CD4-positive, CD25-positive, alpha-beta regulatory T cell (primary cell): ENCODE measurements around the gene RETREG2. TPM values are rescaled to one million over a fixed set of nuclear protein-coding genes. Genes with fewer than 3 reads are reported as not detected.
A peak's percentile ranks its signal among the peaks of the same experiment; 100 is the strongest.

Experiments
- ATAC-seq, 2 donors: fragments of 150-1000 bp; cut with Tn5 transposase; one replicate each; pipeline ENCODE4 v1.10.0; 2021; ENCODE audit warnings: low read depth in 2 of 2, moderate number of reproducible peaks in 2 of 2, moderate library complexity in 1 of 2
- DNase-seq, 3 donors: peaks; one replicate each; pipeline versions ENCODE4 v3.0.0 to v3.0.0-alpha.2; 2012 to 2022; ENCODE audit warnings: mixed read lengths in 1 of 3
- H3K27ac ChIP-seq: one replicate; pipeline ENCODE4 v1.7.0; 2013; ENCODE audit warnings: mild to moderate bottlenecking, low read length; ENCODE audit not compliant: insufficient read depth, poor library complexity, severe bottlenecking
- H3K27me3 ChIP-seq: one replicate; pipeline ENCODE4 v1.7.0; 2013; ENCODE audit warnings: low read length; ENCODE audit not compliant: control insufficient read depth, insufficient read depth
- H3K36me3 ChIP-seq: one replicate; pipeline ENCODE4 v1.7.0; 2013; ENCODE audit warnings: mild to moderate bottlenecking, low read length, moderate library complexity; ENCODE audit not compliant: control insufficient read depth, insufficient read depth
- H3K4me1 ChIP-seq: 2 replicates; pipeline ENCODE4 v1.7.0; 2013; ENCODE audit warnings: mild to moderate bottlenecking, low read length; ENCODE audit not compliant: insufficient read depth, control insufficient read depth, poor library complexity, severe bottlenecking
- H3K4me3 ChIP-seq: one replicate; pipeline ENCODE4 v1.7.0; 2013; ENCODE audit warnings: low read depth, mild to moderate bottlenecking, low read length, moderate library complexity
- H3K9me3 ChIP-seq, 2 experiments: 1 replicate in 1 of 2; 2 replicates in 1 of 2; pipeline ENCODE4 v1.7.0; 2013; ENCODE audit warnings: low read length in 2 of 2, mild to moderate bottlenecking in 1 of 2, moderate library complexity in 1 of 2; ENCODE audit not compliant: control insufficient read depth in 2 of 2
- H3K27ac Mint-ChIP-seq, 3 donors: one replicate each; pipeline ENCODE4 v1.8.0; 2020 to 2022; ENCODE audit warnings: mild to moderate bottlenecking in 3 of 3, mixed read lengths in 3 of 3, moderate library complexity in 2 of 3
- H3K27me3 Mint-ChIP-seq: one replicate; pipeline ENCODE4 v1.8.0; 2022; ENCODE audit warnings: mild to moderate bottlenecking, mixed read lengths
- H3K36me3 Mint-ChIP-seq: one replicate; pipeline ENCODE4 v1.8.0; 2020; ENCODE audit warnings: mixed read lengths
- H3K4me1 Mint-ChIP-seq, 4 donors: one replicate each; pipeline ENCODE4 v1.8.0; 2020 to 2022; ENCODE audit warnings: mixed read lengths in 4 of 4, mild to moderate bottlenecking in 1 of 4
- H3K4me3 Mint-ChIP-seq, 4 donors: one replicate each; pipeline ENCODE4 v1.8.0; 2020 to 2022; ENCODE audit warnings: mild to moderate bottlenecking in 4 of 4, mixed read lengths in 4 of 4, moderate library complexity in 3 of 4
- H3K9me3 Mint-ChIP-seq, 7 donors: one replicate each; pipeline ENCODE4 v1.8.0; 2020 to 2022; ENCODE audit warnings: mixed read lengths in 7 of 7, mild to moderate bottlenecking in 3 of 7, moderate library complexity in 2 of 7
- polyA plus RNA-seq, 4 donors: library from polyadenylated mRNA; unstranded; fragments of 300-500 nt; fragmentation: Illumina TruSeq; gene quantifications; one replicate each; pipeline ENCODE4 v1.2.3, GENCODE V29; 2021
- total RNA-seq: library from RNA; stranded (reverse); gene quantifications from one replicate; pipeline ENCODE4 v1.2.3, GENCODE V29; 2022

The RETREG2 gene, protein sequence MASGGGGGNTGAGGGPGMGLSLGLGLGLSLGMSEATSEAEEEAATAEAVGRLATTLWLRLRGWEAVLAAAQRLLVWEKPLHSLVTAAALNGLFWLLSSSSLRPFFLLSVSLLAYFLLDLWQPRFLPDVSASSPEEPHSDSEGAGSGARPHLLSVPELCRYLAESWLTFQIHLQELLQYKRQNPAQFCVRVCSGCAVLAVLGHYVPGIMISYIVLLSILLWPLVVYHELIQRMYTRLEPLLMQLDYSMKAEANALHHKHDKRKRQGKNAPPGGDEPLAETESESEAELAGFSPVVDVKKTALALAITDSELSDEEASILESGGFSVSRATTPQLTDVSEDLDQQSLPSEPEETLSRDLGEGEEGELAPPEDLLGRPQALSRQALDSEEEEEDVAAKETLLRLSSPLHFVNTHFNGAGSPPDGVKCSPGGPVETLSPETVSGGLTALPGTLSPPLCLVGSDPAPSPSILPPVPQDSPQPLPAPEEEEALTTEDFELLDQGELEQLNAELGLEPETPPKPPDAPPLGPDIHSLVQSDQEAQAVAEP
- total RNA-seq: 84.7 TPM
- polyA plus RNA-seq: 10 to 100 TPM; 62.8 to 89.7 (median 72.1) TPM

DNA sequence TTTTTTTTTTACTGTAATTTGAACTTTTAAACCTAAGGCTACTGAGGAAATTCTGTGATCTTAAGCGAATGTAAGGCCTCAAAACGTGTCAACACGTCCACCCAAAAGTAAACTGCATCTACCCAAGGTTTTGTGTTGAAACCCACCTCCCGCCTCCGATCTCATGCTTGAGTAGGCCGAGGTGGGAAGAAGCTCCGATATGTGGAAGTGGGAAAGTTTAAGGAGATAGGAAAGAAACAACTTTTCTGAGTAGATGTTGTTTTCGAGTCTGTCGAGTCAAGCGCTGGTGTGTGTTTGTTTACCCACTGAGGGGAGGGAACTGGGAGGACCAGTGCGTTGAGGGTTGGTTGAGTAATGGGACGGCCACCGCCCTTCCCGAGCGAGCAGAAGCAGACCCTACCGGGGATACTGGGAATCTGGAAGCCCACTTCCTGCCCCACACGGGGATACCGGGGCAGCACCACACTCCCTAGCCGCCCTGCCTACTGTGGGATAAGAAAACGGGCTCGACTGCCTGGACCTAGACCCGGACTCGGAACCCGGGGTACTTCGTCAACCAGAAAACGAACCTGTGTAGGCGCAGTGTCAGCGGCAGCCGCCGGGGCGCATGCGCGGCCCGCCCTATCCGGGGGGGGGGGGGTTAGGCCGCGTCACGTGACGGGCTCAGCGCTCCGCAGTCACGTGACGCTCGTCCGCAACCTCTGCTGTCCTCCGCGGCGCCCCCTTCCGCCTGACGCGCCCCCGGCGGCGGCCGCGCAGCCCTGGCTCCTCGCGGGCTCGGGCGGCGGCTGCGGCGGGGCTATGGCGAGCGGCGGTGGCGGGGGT, at the start of gene RETREG2:
RETREG2 (plus strand) TSS at position 724 of the 825 bp plus-strand sequence; CDS start at position 802, 78 bp downstream.
- Mint-ChIP-seq H3K4me3 (peak within 1 kb of the TSS; percentile 94 to 99 (median 95)), H3K9me3 (no peaks in the 10 kb centered on the region), H3K27ac (peak within 1 kb of the TSS; percentile 99), H3K27me3 (peaks cover 11% of the 10 kb centered on the region), H3K36me3 (peaks cover 28% of the 10 kb centered on the region), H3K4me1 (peaks cover 13 to 80% (median 52%) of the 10 kb centered on the region in 4 donors)
- peaks cover 54% of the 10 kb centered on the region for H3K36me3 ChIP-seq
- peak within 1 kb of the TSS; percentile 84 for H3K4me3 ChIP-seq
- no peaks in the 10 kb centered on the region for H3K27me3 ChIP-seq
- DNase-seq: peak; percentile 74 to 94 (median 89)
- peaks cover 65% of the 10 kb centered on the region for H3K4me1 ChIP-seq
- peak within 1 kb of the TSS; percentile 98 for H3K27ac ChIP-seq
- H3K9me3 ChIP-seq: no peaks in the 10 kb centered on the region
- ATAC-seq: peak; percentile 52 to 66

DNA sequence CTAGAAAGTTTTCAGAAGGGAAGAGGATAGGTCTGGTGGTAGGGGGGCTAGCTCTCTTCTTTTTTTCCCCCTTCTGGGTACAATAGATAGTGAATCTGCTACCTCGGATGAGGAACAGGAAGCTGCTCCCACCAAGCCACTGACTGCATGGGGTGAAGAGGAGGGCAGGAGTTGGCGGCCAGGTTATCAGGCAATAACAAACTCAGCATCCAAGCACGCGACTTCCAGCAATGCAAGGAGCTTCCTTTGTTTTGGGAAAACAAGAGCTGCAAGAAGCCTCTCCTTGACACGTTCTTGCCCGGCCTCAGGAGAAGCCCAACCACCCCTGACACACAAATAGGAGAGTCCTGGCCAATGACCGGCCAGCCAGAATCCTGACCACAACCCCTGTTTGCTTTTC, 49.7 kb upstream of the RETREG2 start:
- H3K36me3 Mint-ChIP-seq: peaks cover 23% of the 10 kb centered on the region
- no peaks in the 10 kb centered on the region for H3K9me3 Mint-ChIP-seq
- no peak for DNase-seq
- H3K27ac ChIP-seq: no peak overlapping the region
- peaks cover 9 to 34% (median 15%) of the 10 kb centered on the region in 4 donors for H3K4me1 Mint-ChIP-seq
- H3K36me3 ChIP-seq: peaks cover 14% of the 10 kb centered on the region
- H3K4me1 ChIP-seq: no peaks in the 10 kb centered on the region
- H3K9me3 ChIP-seq: no peaks in the 10 kb centered on the region
- no peak overlapping the region for H3K27ac Mint-ChIP-seq
- no peak overlapping the region for H3K4me3 Mint-ChIP-seq
- H3K27me3 Mint-ChIP-seq: no peaks in the 10 kb centered on the region
- H3K27me3 ChIP-seq: no peaks in the 10 kb centered on the region
- no peak overlapping the region for H3K4me3 ChIP-seq
- no peak for ATAC-seq

DNA sequence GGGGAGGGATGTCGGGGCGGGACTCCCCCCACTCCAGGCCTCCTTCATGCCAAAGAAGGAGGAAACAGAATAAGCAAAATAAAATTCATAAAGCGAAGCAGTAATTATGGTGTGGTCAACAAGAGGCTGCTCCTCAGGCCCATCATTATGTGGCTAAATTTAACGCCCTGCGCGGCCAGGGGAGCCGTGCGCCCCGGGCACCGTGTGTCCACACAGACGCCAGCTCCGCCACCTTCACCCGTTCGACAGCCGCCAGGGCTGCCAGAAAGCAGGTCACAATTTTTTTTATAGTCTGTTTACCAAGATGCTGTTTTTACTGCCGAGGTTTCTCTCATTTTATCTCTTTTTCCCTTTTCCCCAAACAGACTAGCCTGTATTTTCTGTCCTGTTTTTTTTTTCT, 48.5 kb upstream of the RETREG2 start:
- no peaks in the 10 kb centered on the region for H3K9me3 Mint-ChIP-seq
- H3K27me3 Mint-ChIP-seq: no peaks in the 10 kb centered on the region
- ATAC-seq: no peak
- Histone ChIP-seq H3K27ac (no peak overlapping the region), H3K9me3 (no peaks in the 10 kb centered on the region), H3K4me3 (no peak overlapping the region), H3K27me3 (no peaks in the 10 kb centered on the region), H3K36me3 (peaks cover 8% of the 10 kb centered on the region), H3K4me1 (no peaks in the 10 kb centered on the region)
- H3K36me3 Mint-ChIP-seq: peaks cover 31% of the 10 kb centered on the region
- peaks cover 6 to 30% (median 10%) of the 10 kb centered on the region in 4 donors for H3K4me1 Mint-ChIP-seq
- no peak overlapping the region for H3K27ac Mint-ChIP-seq
- no peak for DNase-seq
- H3K4me3 Mint-ChIP-seq: no peak overlapping the region

DNA sequence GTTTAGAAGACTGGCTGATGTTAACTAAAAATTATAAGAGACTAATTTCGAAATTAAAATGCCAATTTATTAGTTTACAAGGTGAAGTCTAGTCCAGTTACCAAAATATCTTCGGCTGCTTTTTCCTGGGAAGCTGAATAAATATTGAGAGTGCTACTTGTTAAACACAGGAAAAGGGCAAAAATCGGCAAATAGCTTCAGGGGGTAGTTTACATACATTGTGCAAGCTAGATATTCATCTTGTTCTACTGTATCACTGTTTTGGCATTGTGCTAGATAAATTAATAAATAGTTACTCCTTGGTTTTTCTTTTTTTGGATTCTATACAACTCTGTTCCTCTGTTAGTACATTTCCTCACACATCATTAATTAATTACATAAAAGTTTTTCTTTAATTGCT, 46.7 kb upstream of the RETREG2 start:
- peaks cover 26% of the 10 kb centered on the region for H3K36me3 Mint-ChIP-seq
- no peaks in the 10 kb centered on the region for H3K27me3 Mint-ChIP-seq
- ATAC-seq: no peak

DNA sequence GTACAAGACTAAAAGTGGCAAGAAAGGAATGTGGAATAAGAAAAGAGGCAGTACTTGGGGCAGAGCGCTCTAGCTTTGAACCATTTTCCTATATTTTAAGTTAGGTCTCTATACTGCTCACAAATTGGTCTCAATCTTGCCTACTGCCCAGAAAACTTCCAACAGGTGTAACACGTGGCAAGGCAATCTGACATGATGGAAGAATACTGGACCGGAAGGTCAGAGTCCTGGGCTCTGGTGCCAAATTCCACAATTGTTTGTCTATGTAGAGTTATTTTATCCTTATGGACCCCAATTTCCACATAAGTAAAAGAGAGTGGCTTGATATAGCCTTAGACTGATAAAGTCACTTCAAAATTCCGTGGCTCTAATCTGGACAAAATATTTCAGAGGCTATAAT, 46.3 kb upstream of the RETREG2 start:
- peaks cover 22% of the 10 kb centered on the region for H3K36me3 Mint-ChIP-seq

More for the DNA sequence above, 46.7 kb upstream of the RETREG2 start:
- H3K4me3 ChIP-seq: no peak overlapping the region
- no peak overlapping the region for H3K27ac Mint-ChIP-seq
- peaks cover 8% of the 10 kb centered on the region for H3K36me3 ChIP-seq
- no peak overlapping the region for H3K4me3 Mint-ChIP-seq
- H3K9me3 Mint-ChIP-seq: no peaks in the 10 kb centered on the region
- H3K4me1 Mint-ChIP-seq: peaks cover 0 to 21% (median 3%) of the 10 kb centered on the region in 4 donors
- no peak for DNase-seq
- no peak overlapping the region for H3K27ac ChIP-seq
- no peaks in the 10 kb centered on the region for H3K9me3 ChIP-seq
- H3K4me1 ChIP-seq: no peaks in the 10 kb centered on the region
- H3K27me3 ChIP-seq: no peaks in the 10 kb centered on the region

DNA sequence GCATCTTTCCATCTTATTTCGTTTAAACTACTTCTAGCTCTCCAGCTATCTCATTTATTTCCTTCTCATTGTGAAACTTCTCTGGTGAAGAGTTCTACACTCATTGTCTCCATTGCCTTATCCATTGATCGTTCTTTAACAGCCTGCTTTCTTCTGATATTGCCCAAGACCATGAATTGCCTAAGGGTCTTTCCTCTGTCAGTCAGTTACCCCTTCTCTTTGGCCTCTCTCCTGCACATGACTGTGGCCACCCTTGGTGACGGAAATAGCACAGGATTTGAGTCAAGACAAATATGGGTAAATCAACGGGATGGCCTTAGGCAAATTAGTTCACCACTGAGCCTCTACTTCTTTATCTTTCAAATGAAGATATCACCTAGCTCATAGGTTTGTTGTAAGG, 44.1 kb upstream of the RETREG2 start:
- DNase-seq: no peak
- Mint-ChIP-seq H3K27ac (no peak overlapping the region), H3K36me3 (peaks cover 32% of the 10 kb centered on the region), H3K9me3 (no peaks in the 10 kb centered on the region), H3K27me3 (no peaks in the 10 kb centered on the region), H3K4me1 (peaks cover 0 to 7% (median 0%) of the 10 kb centered on the region in 4 donors), H3K4me3 (peak overlapping the region in 1 of 4 donors; percentile 68)
- Histone ChIP-seq H3K9me3 (no peaks in the 10 kb centered on the region), H3K36me3 (peaks cover 8% of the 10 kb centered on the region), H3K27ac (no peak overlapping the region), H3K27me3 (no peaks in the 10 kb centered on the region), H3K4me3 (no peak overlapping the region), H3K4me1 (no peaks in the 10 kb centered on the region)
- ATAC-seq: no peak

More for the DNA sequence above, 46.3 kb upstream of the RETREG2 start:
- no peaks in the 10 kb centered on the region for H3K9me3 ChIP-seq
- no peak for DNase-seq
- H3K4me3 ChIP-seq: no peak overlapping the region
- H3K27ac Mint-ChIP-seq: no peak overlapping the region
- peaks cover 6% of the 10 kb centered on the region for H3K36me3 ChIP-seq
- ATAC-seq: no peak
- H3K27me3 ChIP-seq: no peaks in the 10 kb centered on the region
- no peaks in the 10 kb centered on the region for H3K4me1 ChIP-seq
- H3K27me3 Mint-ChIP-seq: no peaks in the 10 kb centered on the region
- H3K4me1 Mint-ChIP-seq: peaks cover 0 to 17% (median 3%) of the 10 kb centered on the region in 4 donors
- H3K27ac ChIP-seq: no peak overlapping the region
- H3K9me3 Mint-ChIP-seq: no peaks in the 10 kb centered on the region
- no peak overlapping the region for H3K4me3 Mint-ChIP-seq

DNA sequence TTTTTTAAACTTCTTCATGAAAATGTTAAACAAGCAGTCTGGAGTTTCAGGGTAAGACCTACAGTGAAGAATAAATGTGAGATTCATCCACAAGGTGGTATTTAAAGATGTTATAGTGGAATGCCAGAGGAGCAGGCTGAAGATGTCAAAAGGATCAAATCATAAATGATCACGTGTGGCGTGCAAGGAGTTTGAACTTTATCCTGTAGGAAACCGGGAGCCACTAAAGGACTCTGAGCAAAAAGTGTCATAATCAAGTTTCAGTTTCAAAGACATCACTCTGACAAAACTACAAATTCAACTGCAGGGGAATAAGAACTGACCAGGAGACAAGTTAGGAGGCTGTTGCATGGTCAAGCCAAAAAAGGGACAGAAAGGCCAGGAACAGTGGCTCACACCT, 37.4 kb upstream of the RETREG2 start:
- DNase-seq (no peak), ATAC-seq (no peak)
- Mint-ChIP-seq H3K9me3 (no peaks in the 10 kb centered on the region), H3K36me3 (peaks cover 45% of the 10 kb centered on the region), H3K4me1 (peaks cover 0 to 8% (median 1%) of the 10 kb centered on the region in 4 donors), H3K4me3 (peak overlapping the region in 1 of 4 donors; percentile 29), H3K27ac (no peak overlapping the region), H3K27me3 (no peaks in the 10 kb centered on the region)
- no peaks in the 10 kb centered on the region for H3K4me1 ChIP-seq
- H3K4me3 ChIP-seq: no peak overlapping the region
- no peaks in the 10 kb centered on the region for H3K9me3 ChIP-seq
- no peaks in the 10 kb centered on the region for H3K27me3 ChIP-seq
- H3K36me3 ChIP-seq: peaks cover 44% of the 10 kb centered on the region
- H3K27ac ChIP-seq: no peak overlapping the region
